ENCODE measurements around the gene HCFC1R1. TPM values are rescaled to one million over a fixed set of nuclear protein-coding genes. Genes with fewer than 3 reads are reported as not detected.

HCFC1R1 gene
- total RNA-seq, 1 experiment from 2014 or later: 75.4 TPM

GRCh38 chr16:3015865-3016521 is 7.7 kb downstream of the HCFC1R1 start:
- H3K4me3 Mint-ChIP-seq (ENCODE audit: low read depth, unreplicated experiment): no peak overlapping the region

GRCh38 chr16:3014971-3015370 is 8.8 kb downstream of the HCFC1R1 start:
- DNase-seq: no peak

More at GRCh38 chr16:3015865-3016521, 7.7 kb downstream of the HCFC1R1 start:
- no peak for TF ChIP-seq CTCF (IDR thresholded peaks at IDR 0.05; ENCODE audit: unreplicated experiment)
- no TSS peak for BruUV-seq (replicated peaks)
- Mint-ChIP-seq H3K9me3 (ENCODE audit: low read depth, unreplicated experiment) (no peaks in the 10 kb centered on the region), H3K27me3 (ENCODE audit: unreplicated experiment) (no peaks in the 10 kb centered on the region), H3K36me3 (ENCODE audit: insufficient read depth, unreplicated experiment) (peaks cover 57% of the 10 kb centered on the region), H3K4me1 (ENCODE audit: low read depth, unreplicated experiment) (peaks cover 48% of the 10 kb centered on the region), H3K27ac (ENCODE audit: unreplicated experiment) (no peak overlapping the region)
- no peak for DNase-seq
- CTCF ChIA-PET: no interaction called here
- intact Hi-C loops (cut with micrococcal nuclease; ENCODE audit: unreplicated experiment): no loop called here

GRCh38 chr16:3013998-3014690 is 9.6 kb downstream of the HCFC1R1 start:
- Mint-ChIP-seq H3K36me3 (ENCODE audit: insufficient read depth, unreplicated experiment) (peaks cover 55% of the 10 kb centered on the region), H3K9me3 (ENCODE audit: low read depth, unreplicated experiment) (no peaks in the 10 kb centered on the region), H3K27me3 (ENCODE audit: unreplicated experiment) (no peaks in the 10 kb centered on the region), H3K4me1 (ENCODE audit: low read depth, unreplicated experiment) (peaks cover 39% of the 10 kb centered on the region), H3K4me3 (ENCODE audit: low read depth, unreplicated experiment) (no peak overlapping the region), H3K27ac (ENCODE audit: unreplicated experiment) (peak overlapping the region; percentile 48)
- TF ChIP-seq CTCF (IDR thresholded peaks at IDR 0.05; ENCODE audit: unreplicated experiment): no peak
- no TSS peak for BruUV-seq (replicated peaks)
- no peak for DNase-seq
- CTCF ChIA-PET: no interaction called here
- intact Hi-C loops (cut with micrococcal nuclease; ENCODE audit: unreplicated experiment): no loop called here

More at GRCh38 chr16:3014971-3015370, 8.8 kb downstream of the HCFC1R1 start:
- H3K36me3 Mint-ChIP-seq (ENCODE audit: insufficient read depth, unreplicated experiment): peaks cover 51% of the 10 kb centered on the region
- no TSS peak for BruUV-seq (replicated peaks)
- no peak overlapping the region for H3K27ac Mint-ChIP-seq (ENCODE audit: unreplicated experiment)
- TF ChIP-seq CTCF (IDR thresholded peaks at IDR 0.05; ENCODE audit: unreplicated experiment): no peak
- H3K4me3 Mint-ChIP-seq (ENCODE audit: low read depth, unreplicated experiment): no peak overlapping the region
- no peaks in the 10 kb centered on the region for H3K9me3 Mint-ChIP-seq (ENCODE audit: low read depth, unreplicated experiment)
- intact Hi-C loops (cut with micrococcal nuclease; ENCODE audit: unreplicated experiment): no loop called here
- H3K27me3 Mint-ChIP-seq (ENCODE audit: unreplicated experiment): no peaks in the 10 kb centered on the region
- peaks cover 43% of the 10 kb centered on the region for H3K4me1 Mint-ChIP-seq (ENCODE audit: low read depth, unreplicated experiment)
- CTCF ChIA-PET: no interaction called here

GRCh38 chr16:3013491-3013951 is 10.2 kb downstream of the HCFC1R1 start:
- peaks cover 42% of the 10 kb centered on the region for H3K4me1 Mint-ChIP-seq (ENCODE audit: low read depth, unreplicated experiment)
- no TSS peak for BruUV-seq (replicated peaks)
- DNase-seq: no peak
- intact Hi-C loops (cut with micrococcal nuclease; ENCODE audit: unreplicated experiment): no loop called here
- CTCF ChIA-PET: interaction anchor here (1.2 kb wide), 1 partner anchor 18 kb away, joined by 5 read pairs; no protein-coding TSS in a partner anchor
- peak; percentile 49 for TF ChIP-seq CTCF (IDR thresholded peaks at IDR 0.05; ENCODE audit: unreplicated experiment)
- H3K36me3 Mint-ChIP-seq (ENCODE audit: insufficient read depth, unreplicated experiment): peaks cover 61% of the 10 kb centered on the region
- peak overlapping the region; percentile 60 for H3K4me3 Mint-ChIP-seq (ENCODE audit: low read depth, unreplicated experiment)
- H3K9me3 Mint-ChIP-seq (ENCODE audit: low read depth, unreplicated experiment): no peaks in the 10 kb centered on the region
- peak overlapping the region; percentile 79 for H3K27ac Mint-ChIP-seq (ENCODE audit: unreplicated experiment)
- H3K27me3 Mint-ChIP-seq (ENCODE audit: unreplicated experiment): no peaks in the 10 kb centered on the region

Data from Calu3 (cell line).